ENCODE measurements around the gene PDCD6IP. TPM values are rescaled to one million over a fixed set of nuclear protein-coding genes. Genes with fewer than 3 reads are reported as not detected.
"Not testable (repeated sequence)": the region's sequence is repeated elsewhere in the genome, so short reads cannot be mapped to it uniquely, and the experiment has no call there.

PDCD6IP gene
- total RNA-seq, 1 experiment from 2014 or later: 80.3 TPM

- DNase-seq (ENCODE audit: low read depth): peak; percentile 26
Observed at GRCh38 chr3:33855407-33855806, 57.0 kb downstream of the PDCD6IP start.

- peak; percentile 3 for DNase-seq (ENCODE audit: low read depth)
Observed at GRCh38 chr3:33855884-33856546, 57.6 kb downstream of the PDCD6IP start.

- DNase-seq (ENCODE audit: low read depth): not testable (repeated sequence)
Observed at GRCh38 chr3:33857701-33858100, 59.3 kb downstream of the PDCD6IP start.

GRCh38 chr3:33858131-33858530 lies 59.7 kb downstream of the PDCD6IP start:
- peak; percentile 3 for DNase-seq (ENCODE audit: low read depth)

GRCh38 chr3:33860373-33861050 lies 62.1 kb downstream of the PDCD6IP start:
- DNase-seq (ENCODE audit: low read depth): no peak

GRCh38 chr3:33865133-33865532 lies 66.7 kb downstream of the PDCD6IP start:
- no peak for DNase-seq (ENCODE audit: low read depth)

- DNase-seq (ENCODE audit: low read depth): no peak
Observed at GRCh38 chr3:33868309-33868708, 69.9 kb downstream of the PDCD6IP start.

- DNase-seq (ENCODE audit: low read depth): no peak
Observed at GRCh38 chr3:33869977-33870376, 71.5 kb downstream of the PDCD6IP start.

- no peak for DNase-seq (ENCODE audit: low read depth)
Observed at GRCh38 chr3:33874815-33875214, 76.4 kb downstream of the PDCD6IP start.

GRCh38 chr3:33875680-33876079 lies 77.2 kb downstream of the PDCD6IP start:
- DNase-seq (ENCODE audit: low read depth): no peak

GRCh38 chr3:33877187-33877586 lies 78.8 kb downstream of the PDCD6IP start:
- DNase-seq (ENCODE audit: low read depth): no peak

GRCh38 chr3:33879540-33879939 lies 81.1 kb downstream of the PDCD6IP start:
- DNase-seq (ENCODE audit: low read depth): no peak

- DNase-seq (ENCODE audit: low read depth): no peak
Observed at GRCh38 chr3:33881156-33882064, 83.0 kb downstream of the PDCD6IP start.

- no peak for DNase-seq (ENCODE audit: low read depth)
Observed at GRCh38 chr3:33882296-33882695, 83.9 kb downstream of the PDCD6IP start.

GRCh38 chr3:33883538-33883950 lies 85.1 kb downstream of the PDCD6IP start:
- peak; percentile 36 for DNase-seq (ENCODE audit: low read depth)

GRCh38 chr3:33883951-33884561 lies 85.6 kb downstream of the PDCD6IP start:
- DNase-seq (ENCODE audit: low read depth): peak; percentile 32

- no peak for DNase-seq (ENCODE audit: low read depth)
Observed at GRCh38 chr3:33884701-33885100, 86.3 kb downstream of the PDCD6IP start.

GRCh38 chr3:33885496-33885895 lies 87.1 kb downstream of the PDCD6IP start:
- DNase-seq (ENCODE audit: low read depth): no peak

- no peak for DNase-seq (ENCODE audit: low read depth)
Observed at GRCh38 chr3:33886015-33886414, 87.6 kb downstream of the PDCD6IP start.

GRCh38 chr3:33887478-33887877 lies 89.0 kb downstream of the PDCD6IP start:
- DNase-seq (ENCODE audit: low read depth): no peak

- DNase-seq (ENCODE audit: low read depth): no peak
Observed at GRCh38 chr3:33889394-33890039, 91.1 kb downstream of the PDCD6IP start.
